Spleen (tissue), 7 donors: Measurements from ENCODE around the gene RAB9B.
A peak's percentile ranks its signal among the peaks of the same experiment; 100 is the strongest.

Experiments
- CTCF ChIP-seq, 11 experiments: fragments of 200-600 bp in 7 of 11; fragments of 450-650 bp in 4 of 11; sonication (generic) in 4 of 11; IDR thresholded peaks in 8 of 11; conservative IDR thresholded peaks in 3 of 11; 1 replicate in 7 of 11; 2 replicates in 4 of 11; pipeline versions ENCODE4 v1.4.0 to v1.8.0; 2016 to 2021; ENCODE audit warnings: antibody characterized with exemption in 11 of 11, inconsistent platforms in 4 of 11, mild to moderate bottlenecking in 1 of 11
- POLR2A ChIP-seq, 3 donors: fragments of 450-650 bp; IDR thresholded peaks; one replicate each; pipeline ENCODE4 v1.5.1; 2017; ENCODE audit warnings: antibody characterized with exemption in 3 of 3, mild to moderate bottlenecking in 1 of 3
- POLR2AphosphoS5 ChIP-seq, 3 donors: sonication (generic); formaldehyde crosslinking; IDR thresholded peaks; one replicate each; pipeline ENCODE4 v1.5.1; 2017; ENCODE audit warnings: antibody characterized with exemption in 3 of 3
- donor health status: DM: no; HTN: no; CAD: no; lungs with moderate emphysema.
- donor health status: DM: no; HTN: no; CAD: no.
- donor health status: DM: no; HTN: no; CAD: no.

GRCh38 chrX:103817502-103817901, 14.6 kb downstream of the RAB9B start:
- TF ChIP-seq POLR2A (IDR thresholded peaks at IDR 0.05) (no peak), CTCF (IDR thresholded peaks at IDR 0.05 in 8 of 11, conservative IDR thresholded peaks at IDR 0.05 in 3 of 11) (peak; percentile 17 to 82 (median 62)), POLR2AphosphoS5 (IDR thresholded peaks at IDR 0.05) (no peak)
